K562 (cell line): ENCODE results near the gene NFYC. TPM values are rescaled to one million over a fixed set of nuclear protein-coding genes. Genes with fewer than 3 reads are reported as not detected.

Source experiments
- AFF4 ChIP-seq: sonication (generic); formaldehyde crosslinking; IDR thresholded peaks from 2 replicates; pipeline ENCODE4 v1.8.0; 2023; ENCODE audit warnings: mild to moderate bottlenecking, missing genetic modification reagents
- CHD4 ChIP-seq: fragments of 200-600 bp; sonication (generic); IDR thresholded peaks from 3 replicates; pipeline ENCODE4 v1.6.1; 2012; ENCODE audit warnings: low read depth, mild to moderate bottlenecking, mixed read lengths, low read length, inconsistent platforms; ENCODE audit not compliant: insufficient read depth, insufficient replicate concordance, poor library complexity, severe bottlenecking
- EGR1 ChIP-seq: fragments of 450-650 bp; conservative IDR thresholded peaks from 2 replicates; pipeline ENCODE4 v1.6.1; 2017; ENCODE audit warnings: mild to moderate bottlenecking
- ID3 ChIP-seq, 2 experiments: fragments of 250-450 bp in 1 of 2; fragments of 450-650 bp in 1 of 2; sonication (Bioruptor Pico) in 1 of 2; IDR thresholded peaks; 2 replicates each; pipeline versions ENCODE4 v1.6.1 to v1.8.0; 2016 to 2021; ENCODE audit warnings: mild to moderate bottlenecking in 2 of 2, moderate library complexity in 2 of 2, missing compliant biosample characterization in 1 of 2, missing genetic modification characterization in 1 of 2
- ILK ChIP-seq: fragments of 450-650 bp; IDR thresholded peaks from 2 replicates; pipeline ENCODE4 v1.6.1; 2016; ENCODE audit warnings: missing genetic modification characterization, low read depth, mild to moderate bottlenecking, missing compliant biosample characterization, moderate library complexity, borderline replicate concordance
- KDM4B ChIP-seq, 2 experiments: fragments of 450-650 bp in 1 of 2; sonication (generic) in 1 of 2; IDR thresholded peaks; 2 replicates each; pipeline ENCODE4 v1.6.1; 2016 to 2017; ENCODE audit warnings: borderline replicate concordance in 2 of 2, antibody characterized with exemption in 1 of 2, low read depth in 1 of 2, mild to moderate bottlenecking in 1 of 2
- KLF10 ChIP-seq: fragments of 250-450 bp; sonication (Bioruptor Pico); IDR thresholded peaks from 2 replicates; pipeline ENCODE4 v1.6.1; 2021; ENCODE audit warnings: matching md5 sums
- NELFE ChIP-seq: IDR thresholded peaks from 2 replicates; pipeline ENCODE4 v1.6.1; 2011; ENCODE audit warnings: mild to moderate bottlenecking; ENCODE audit not compliant: insufficient read depth, insufficient read length
- PHB ChIP-seq: fragments of 250-450 bp; sonication (Bioruptor Pico); IDR thresholded peaks from 2 replicates; pipeline ENCODE4 v1.5.0; 2021
- POLR2G ChIP-seq: fragments of 200-400 bp; formaldehyde crosslinking; IDR thresholded peaks from 2 replicates; pipeline ENCODE4 v1.6.1; 2017; ENCODE audit warnings: low read depth, mild to moderate bottlenecking, antibody characterized with exemption, low read length, moderate library complexity
- RHOXF2B ChIP-seq: fragments of 250-450 bp; sonication (Bioruptor Pico); conservative IDR thresholded peaks from 2 replicates; pipeline ENCODE4 v1.5.1; 2021
- UBTF ChIP-seq, 2 experiments: IDR thresholded peaks; 2 replicates each; pipeline ENCODE4 v1.6.1; 2012; ENCODE audit warnings: improper control_type of control experiment in 2 of 2, low read depth in 2 of 2, low read length in 2 of 2, borderline replicate concordance in 1 of 2
- ZHX1 ChIP-seq: fragments of 150-350 bp; conservative IDR thresholded peaks from 2 replicates; pipeline ENCODE4 v1.6.1; 2014; ENCODE audit warnings: low read length
- ZNF280A ChIP-seq: fragments of 450-650 bp; IDR thresholded peaks from 2 replicates; pipeline ENCODE4 v1.6.1; 2018; ENCODE audit warnings: mild to moderate bottlenecking, low read depth; ENCODE audit not compliant: partially characterized antibody
- ZNF347 ChIP-seq: fragments of 450-650 bp; formaldehyde crosslinking; IDR thresholded peaks from 2 replicates; pipeline ENCODE4 v1.4.0; 2020; ENCODE audit warnings: low read depth, mild to moderate bottlenecking, moderate library complexity
- ZNF764 ChIP-seq: fragments of 250-450 bp; sonication (Bioruptor Pico); IDR thresholded peaks from 2 replicates; pipeline ENCODE4 v1.4.0; 2020; ENCODE audit warnings: low read depth, mild to moderate bottlenecking, moderate library complexity
- polyA plus RNA-seq, 8 experiments: library from polyadenylated mRNA; depleted of rRNA in 4 of 8; stranded (reverse) in 5 of 8; unstranded in 3 of 8; fragments of >200 nt; fragmentation: Nextera tagmentation in 2 of 8; fragmentation: Illumina TruSeq in 1 of 8; extraction: Ambion mirVana in 2 of 8; extraction: Trizol in 1 of 8; gene quantifications; 2 replicates each; pipeline versions ENCODE4 v1.2.1 to v1.2.3, GENCODE V29; 2011 to 2014; ENCODE audit warnings: inconsistent platforms in 1 of 8, missing spikeins in 1 of 8
- total RNA-seq, 7 experiments: library from RNA; depleted of rRNA in 6 of 7; stranded (reverse); fragments of >200 nt in 6 of 7; fragmentation: Illumina TruSeq in 2 of 7; extraction: Trizol in 2 of 7; gene quantifications; 2 replicates each; pipeline versions ENCODE4 v1.2.1 to v1.2.3, GENCODE V29; 2011 to 2021; ENCODE audit warnings: low replicate concordance in 1 of 7

Gene NFYC
- total and polyA plus RNA-seq, 9 of the 15 experiments (the other 6 are each of a cell fraction or from before 2014, with no cell fraction given) = 4.8 to 59.8 (median 41.1) TPM

- TF ChIP-seq AFF4 (CRISPR knock-in tag) (no peak), ZNF280A (no peak), RHOXF2B (no peak), UBTF (IDR thresholded peaks at IDR 0.05; ENCODE audit: borderline replicate concordance in 1 of 2, low read depth in 2 of 2, low read length in 2 of 2) (no peak), KLF10 (no peak), POLR2G (no peak), CHD4 (no peak), ID3 (CRISPR knock-in tag; IDR thresholded peaks at IDR 0.05) (no peak), ID3 (tag; IDR thresholded peaks at IDR 0.05) (no peak), EGR1 (no peak), PHB (no peak), ZNF764 (CRISPR knock-in tag) (no peak), KDM4B (IDR thresholded peaks at IDR 0.05; ENCODE audit: borderline replicate concordance in 2 of 2, low read depth in 1 of 2) (no peak), ZHX1 (no peak), NELFE (no peak), ZNF347 (CRISPR knock-in tag) (no peak), ILK (tag) (no peak)
These were observed 117.4 kb downstream of the NFYC start (continued) for GRCh38 chr1:40808909-40809308.
